ENCODE results near the gene SSBP3. TPM values are rescaled to one million over a fixed set of nuclear protein-coding genes. Genes with fewer than 3 reads are reported as not detected.

The SSBP3 gene
- total and polyA plus RNA-seq, 2 experiments from 2014 or later = 47.4 to 68.6 TPM

- Histone ChIP-seq H3K27me3 (ENCODE audit: insufficient read depth) (no peaks in the 10 kb centered on the region), H3K4me1 (ENCODE audit: insufficient read depth) (no peaks in the 10 kb centered on the region; the same call in 1 of the 2 replicates), H3K79me2 (replicated peaks; ENCODE audit: insufficient read depth) (no peaks in the 10 kb centered on the region), H3K36me3 (ENCODE audit: insufficient read depth) (no peaks in the 10 kb centered on the region; the same call in 1 of the 2 replicates), H2AFZ (no peak overlapping the region), H3K27ac (ENCODE audit: low read depth) (no peak overlapping the region), H3K9me2 (ENCODE audit: insufficient read depth) (no peaks in the 10 kb centered on the region), H3K4me2 (no peak overlapping the region), H3K4me3 (no peak overlapping the region), H4K20me1 (replicated peaks; ENCODE audit: insufficient read depth) (no peaks in the 10 kb centered on the region; the same call in 1 of the 2 replicates), H3F3A (replicated peaks; ENCODE audit: low read depth) (no peaks in the 10 kb centered on the region)
- Mint-ChIP-seq H3K9me3 (peaks cover 7% of the 10 kb centered on the region; the same call in 2 of the 3 replicates), H3K4me1 (peaks cover 39% of the 10 kb centered on the region), H3K36me3 (ENCODE audit: low read depth) (peaks cover 36% of the 10 kb centered on the region), H3K4me3 (no peak overlapping the region), H3K27me3 (ENCODE audit: insufficient read depth, low read depth, poor library complexity) (peaks cover 19% of the 10 kb centered on the region), H3K27ac (peak overlapping the region; percentile 77; the same call in 1 of the 2 replicates)
- TF ChIP-seq CREB1 (CRISPR knock-in tag; IDR thresholded peaks at IDR 0.05; ENCODE audit: low read depth) (no peak), JUNB (IDR thresholded peaks at IDR 0.05; ENCODE audit: unreplicated experiment) (no peak), POLR2AphosphoS5 (IDR thresholded peaks at IDR 0.05; ENCODE audit: low read depth) (no peak)
- DNase-seq (ENCODE audit: low spot score) (no peak), ATAC-seq (peak; percentile 8)
Observed at GRCh38 chr1:54228638-54229079, 177.5 kb downstream of the SSBP3 start.

DNA sequence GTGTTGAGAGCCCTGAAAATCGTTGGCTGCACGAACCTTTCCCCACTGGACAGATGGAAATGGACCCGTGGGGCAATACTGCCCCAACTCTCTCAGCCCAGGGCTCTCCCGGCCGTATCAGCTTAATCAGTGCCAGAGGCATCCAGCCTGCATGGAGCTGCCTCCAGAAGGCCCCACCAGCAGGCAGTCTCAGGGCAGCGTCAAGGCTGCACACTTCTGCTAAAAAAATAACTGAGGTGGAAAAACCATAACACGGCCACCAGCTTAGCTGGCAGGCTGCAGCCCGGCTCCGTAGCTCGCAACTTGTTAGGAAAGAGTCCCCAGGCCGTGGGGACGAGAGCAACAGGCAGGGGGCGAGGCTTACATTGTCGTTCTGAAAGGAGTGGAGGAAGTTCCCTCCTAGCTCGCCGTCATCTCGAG, 178.3 kb downstream of the SSBP3 start:
- peaks cover 34% of the 10 kb centered on the region for H3K36me3 Mint-ChIP-seq (ENCODE audit: low read depth)
- no peak overlapping the region for H3K27ac ChIP-seq (ENCODE audit: low read depth)
- no peak overlapping the region; the same call in 2 of the 3 replicates for H3K4me3 Mint-ChIP-seq

More for the DNA sequence above, 178.3 kb downstream of the SSBP3 start:
- H3K36me3 ChIP-seq (ENCODE audit: insufficient read depth) = no peaks in the 10 kb centered on the region; the same call in 1 of the 2 replicates
- no peak overlapping the region for H3K4me3 ChIP-seq
- no peak overlapping the region for H3K4me2 ChIP-seq
- no peak for TF ChIP-seq EZH2phosphoT487 (IDR thresholded peaks at IDR 0.05; ENCODE audit: unreplicated experiment)
- peak; percentile 14 to 51; a peak in 2 of 4 replicates for TF ChIP-seq CTCF (conservative IDR thresholded peaks at IDR 0.05; ENCODE audit: low read depth in 2 of 2)
- no peak overlapping the region for H2AFZ ChIP-seq
- no peaks in the 10 kb centered on the region; the same call in 1 of the 2 replicates for H3K4me1 ChIP-seq (ENCODE audit: insufficient read depth)
- no peaks in the 10 kb centered on the region for H3F3A ChIP-seq (replicated peaks; ENCODE audit: low read depth)
- DNase-seq (ENCODE audit: low spot score) (peak; percentile 64), ATAC-seq (peak; percentile 40)
- Mint-ChIP-seq H3K27me3 (ENCODE audit: insufficient read depth, low read depth, poor library complexity) (peaks cover 19% of the 10 kb centered on the region), H3K4me1 (peaks cover 40% of the 10 kb centered on the region), H3K9me3 (peaks cover 5% of the 10 kb centered on the region; the same call in 2 of the 3 replicates), H3K27ac (peak overlapping the region; percentile 77)
- peaks cover 4% of the 10 kb centered on the region; the same call in 1 of the 2 replicates for H4K20me1 ChIP-seq (replicated peaks; ENCODE audit: insufficient read depth)
- H3K79me2 ChIP-seq (replicated peaks; ENCODE audit: insufficient read depth) = no peaks in the 10 kb centered on the region
- no peaks in the 10 kb centered on the region for H3K27me3 ChIP-seq (ENCODE audit: insufficient read depth)
- H3K9me2 ChIP-seq (ENCODE audit: insufficient read depth) = no peaks in the 10 kb centered on the region
